Measurements from ENCODE around the gene TNRC6C.

The TNRC6C gene

DNA sequence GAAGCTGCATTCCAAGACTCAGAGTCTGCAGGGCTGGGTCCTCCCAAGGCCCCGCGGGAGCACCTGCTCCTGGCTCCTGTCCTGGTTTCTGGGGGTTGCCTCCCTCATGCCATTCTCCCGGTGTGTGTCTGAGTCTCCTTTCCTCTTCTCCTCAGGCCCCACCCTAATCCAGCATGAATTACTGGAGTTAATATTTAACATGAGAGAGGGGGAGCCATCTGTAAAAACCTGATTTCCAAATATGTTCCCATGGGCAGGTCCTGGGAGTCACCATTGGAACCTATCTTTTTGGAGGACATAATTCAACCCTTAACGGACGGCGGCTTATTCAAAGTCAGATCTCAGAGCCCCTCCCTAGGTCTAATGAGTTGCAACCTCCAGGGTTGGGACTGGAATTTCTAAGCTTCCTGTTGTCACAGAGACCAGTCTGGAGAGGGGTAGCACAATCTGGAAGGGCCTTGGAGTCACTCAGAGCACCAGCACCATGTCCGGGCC, 193.1 kb downstream of the TNRC6C start:
- DNase-seq (ENCODE audit: low read depth, low spot score) = no peak
- no peak overlapping the region for H3K4me3 ChIP-seq (ENCODE audit: low read length)

DNA sequence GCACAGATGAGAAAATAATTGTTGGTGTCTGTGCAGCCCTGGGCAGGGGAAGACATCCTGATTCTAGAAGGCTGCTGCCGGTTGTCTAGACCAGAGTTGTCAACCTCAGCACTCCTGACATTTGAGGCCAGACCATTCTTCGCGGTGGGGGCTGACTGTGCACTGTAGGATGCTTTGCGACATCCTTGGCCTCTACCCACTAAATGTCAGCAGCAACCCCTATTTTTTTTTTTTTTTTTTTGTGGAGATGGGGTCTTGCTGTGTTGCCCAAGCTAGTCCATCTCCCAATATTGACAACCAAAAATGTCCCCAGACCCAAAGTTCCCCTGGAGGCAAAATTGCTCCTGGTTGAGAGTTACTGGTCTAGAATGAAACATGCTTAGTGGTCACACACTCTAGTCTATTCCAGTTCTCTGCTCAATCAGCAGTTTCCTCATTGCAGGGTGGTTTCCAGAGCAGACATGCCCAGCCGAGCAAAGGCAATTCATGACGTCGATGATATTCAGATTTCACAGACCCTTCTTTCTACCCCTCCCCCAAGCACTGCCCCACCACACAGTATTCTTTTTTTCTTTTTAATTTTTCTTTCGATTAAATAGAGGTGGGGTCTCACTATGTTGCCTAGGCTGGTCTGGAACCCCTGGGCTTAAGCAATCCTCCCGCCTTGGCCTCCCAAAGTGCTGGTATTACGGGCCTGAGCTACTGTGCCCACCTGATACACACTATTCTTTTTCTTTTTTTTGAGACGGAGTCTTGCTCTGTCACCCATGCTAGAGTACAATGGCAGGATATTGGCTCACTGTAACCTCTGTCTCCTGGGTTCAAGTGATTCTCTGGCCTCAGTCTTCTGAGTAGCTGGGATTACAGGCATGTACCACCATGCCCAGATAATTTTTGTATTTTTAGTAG, 196.7 kb downstream of the TNRC6C start:
- no peak for DNase-seq (ENCODE audit: low read depth, low spot score)
- no peak overlapping the region for H3K4me3 ChIP-seq (ENCODE audit: low read length)
